Glutamatergic neuron (in vitro differentiated cells): ENCODE measurements around the gene B3GALNT2. TPM values are rescaled to one million over a fixed set of nuclear protein-coding genes. Genes with fewer than 3 reads are reported as not detected.

Experiments
- DNase-seq: peaks from one replicate; pipeline ENCODE4 v3.0.0; 2022
- H3K27ac Mint-ChIP-seq: one replicate; pipeline ENCODE4 v1.8.0; 2020; ENCODE audit warnings: mild to moderate bottlenecking, mixed read lengths, inconsistent platforms; ENCODE audit not compliant: unreplicated experiment
- H3K27me3 Mint-ChIP-seq: one replicate; pipeline ENCODE4 v1.8.0; 2020; ENCODE audit warnings: mild to moderate bottlenecking, moderate library complexity, mixed read lengths, inconsistent platforms; ENCODE audit not compliant: unreplicated experiment
- H3K36me3 Mint-ChIP-seq: one replicate; pipeline ENCODE4 v1.8.0; 2020; ENCODE audit warnings: mild to moderate bottlenecking, mixed read lengths, inconsistent platforms; ENCODE audit not compliant: unreplicated experiment
- H3K4me1 Mint-ChIP-seq: one replicate; pipeline ENCODE4 v1.8.0; 2020; ENCODE audit warnings: mild to moderate bottlenecking, low read depth, mixed read lengths, inconsistent platforms; ENCODE audit not compliant: unreplicated experiment
- H3K4me3 Mint-ChIP-seq: one replicate; pipeline ENCODE4 v1.8.0; 2020; ENCODE audit warnings: mild to moderate bottlenecking, mixed read lengths, inconsistent platforms; ENCODE audit not compliant: unreplicated experiment
- H3K9me3 Mint-ChIP-seq: one replicate; pipeline ENCODE4 v1.8.0; 2020; ENCODE audit warnings: mild to moderate bottlenecking, moderate library complexity, mixed read lengths, inconsistent platforms; ENCODE audit not compliant: unreplicated experiment
- CTCF ChIP-seq: fragments of 200-600 bp; sonication (generic); IDR thresholded peaks from one replicate; pipeline ENCODE4 v1.5.0; 2021; ENCODE audit not compliant: partially characterized antibody, unreplicated experiment
- total RNA-seq: library from RNA; stranded (reverse); fragmentation: NEBNext Ultra II Directional; extraction: Animal tissue kit (Norgen Biotek cat#: 25700); gene quantifications from one replicate; pipeline ENCODE4 v1.2.1, GENCODE V29; 2021; ENCODE audit not compliant: unreplicated experiment

Gene B3GALNT2
- total RNA-seq, 1 donor from 2014 or later: 12.3 TPM

GRCh38 chr1:235495030-235495429 is 9.2 kb downstream of the B3GALNT2 start:
- H3K27me3 Mint-ChIP-seq: no peaks in the 10 kb centered on the region
- DNase-seq: no peak
- no peaks in the 10 kb centered on the region for H3K9me3 Mint-ChIP-seq
- H3K36me3 Mint-ChIP-seq: no peaks in the 10 kb centered on the region
- TF ChIP-seq CTCF: no peak
- H3K27ac Mint-ChIP-seq: no peak overlapping the region
- no peaks in the 10 kb centered on the region for H3K4me1 Mint-ChIP-seq
- no peak overlapping the region for H3K4me3 Mint-ChIP-seq

GRCh38 chr1:235494531-235494930 is 9.7 kb downstream of the B3GALNT2 start:
- Mint-ChIP-seq H3K27ac (no peak overlapping the region), H3K36me3 (no peaks in the 10 kb centered on the region), H3K27me3 (no peaks in the 10 kb centered on the region), H3K4me1 (no peaks in the 10 kb centered on the region), H3K4me3 (no peak overlapping the region), H3K9me3 (no peaks in the 10 kb centered on the region)
- no peak for DNase-seq
- no peak for TF ChIP-seq CTCF

GRCh38 chr1:235491644-235492043 is 12.6 kb downstream of the B3GALNT2 start:
- no peaks in the 10 kb centered on the region for H3K9me3 Mint-ChIP-seq
- no peak for DNase-seq
- H3K4me3 Mint-ChIP-seq: no peak overlapping the region
- H3K36me3 Mint-ChIP-seq: no peaks in the 10 kb centered on the region
- no peaks in the 10 kb centered on the region for H3K27me3 Mint-ChIP-seq
- TF ChIP-seq CTCF: no peak
- H3K27ac Mint-ChIP-seq: no peak overlapping the region
- H3K4me1 Mint-ChIP-seq: no peaks in the 10 kb centered on the region

- H3K9me3 Mint-ChIP-seq: peaks cover 1% of the 10 kb centered on the region
- peaks cover 9% of the 10 kb centered on the region for H3K36me3 Mint-ChIP-seq
- no peak overlapping the region for H3K4me3 Mint-ChIP-seq
- no peaks in the 10 kb centered on the region for H3K27me3 Mint-ChIP-seq
- no peaks in the 10 kb centered on the region for H3K4me1 Mint-ChIP-seq
- no peak for DNase-seq
- no peak for TF ChIP-seq CTCF
- no peak overlapping the region for H3K27ac Mint-ChIP-seq
These were observed 17.9 kb downstream of the B3GALNT2 start for GRCh38 chr1:235486321-235486720.

- no peak for DNase-seq
- Mint-ChIP-seq H3K9me3 (peaks cover 1% of the 10 kb centered on the region), H3K36me3 (peaks cover 9% of the 10 kb centered on the region), H3K4me1 (no peaks in the 10 kb centered on the region), H3K27ac (no peak overlapping the region), H3K4me3 (no peak overlapping the region), H3K27me3 (no peaks in the 10 kb centered on the region)
- TF ChIP-seq CTCF: no peak
These were observed 18.7 kb downstream of the B3GALNT2 start for GRCh38 chr1:235485558-235485957.
